ENCODE measurements around the gene DDX41.

Gene DDX41

GRCh38 chr5:177514541-177514940 is 2.2 kb downstream of the DDX41 start:
- TF ChIP-seq CTCF (IDR thresholded peaks at IDR 0.05): no peak
- no peak for DNase-seq (ENCODE audit: low spot score)
- no peak overlapping the region for H3K27ac ChIP-seq
- H3K4me3 ChIP-seq: no peak overlapping the region

GRCh38 chr5:177513500-177513899 is 3.3 kb downstream of the DDX41 start:
- DNase-seq (ENCODE audit: low spot score): no peak

GRCh38 chr5:177512736-177513380 is 3.9 kb downstream of the DDX41 start:
- TF ChIP-seq CTCF (IDR thresholded peaks at IDR 0.05): no peak
- H3K4me3 ChIP-seq: no peak overlapping the region
- peak; percentile 72 for DNase-seq (ENCODE audit: low spot score)
- H3K27ac ChIP-seq: no peak overlapping the region

More at GRCh38 chr5:177513500-177513899, 3.3 kb downstream of the DDX41 start:
- no peak overlapping the region for H3K4me3 ChIP-seq
- no peak for TF ChIP-seq CTCF (IDR thresholded peaks at IDR 0.05)
- H3K27ac ChIP-seq: no peak overlapping the region

GRCh38 chr5:177511796-177512675 is 4.7 kb downstream of the DDX41 start:
- H3K27ac ChIP-seq: no peak overlapping the region
- peak; percentile 70 for DNase-seq (ENCODE audit: low spot score)
- no peak for TF ChIP-seq CTCF (IDR thresholded peaks at IDR 0.05)
- H3K4me3 ChIP-seq: no peak overlapping the region

- H3K4me3 ChIP-seq: no peak overlapping the region
- peak overlapping the region in 1 of 2 donors; percentile 11 for H3K27ac ChIP-seq
- TF ChIP-seq CTCF (IDR thresholded peaks at IDR 0.05): no peak
- no peak for DNase-seq (ENCODE audit: low spot score)
Measured at GRCh38 chr5:177511181-177511580, 5.6 kb downstream of the DDX41 start.

- Histone ChIP-seq H3K27ac (no peak overlapping the region), H3K4me3 (no peak overlapping the region)
- no peak for DNase-seq (ENCODE audit: low spot score)
- TF ChIP-seq CTCF (IDR thresholded peaks at IDR 0.05): no peak
Measured at GRCh38 chr5:177510567-177511053, 6.2 kb downstream of the DDX41 start.

Measured in coronary artery (tissue), 2 donors.